Neutrophil (primary cell): Measurements from ENCODE around the gene CABP4.
A peak's percentile ranks its signal among the peaks of the same experiment; 100 is the strongest.

Experiments
- H3K27ac ChIP-seq: fragments of 200-600 bp; sonication (generic); 2 replicates; pipeline ENCODE4 v1.5.1; 2016; ENCODE audit warnings: mild to moderate bottlenecking, moderate library complexity
- H3K27me3 ChIP-seq: fragments of 200-600 bp; sonication (generic); 2 replicates; pipeline ENCODE4 v1.6.0; 2016; ENCODE audit warnings: mild to moderate bottlenecking
- H3K36me3 ChIP-seq: fragments of 200-600 bp; sonication (generic); 2 replicates; pipeline ENCODE4 v1.5.1; 2017
- H3K4me1 ChIP-seq, 2 experiments: fragments of 200-600 bp in 1 of 2; sonication (generic) in 1 of 2; 1 replicate in 1 of 2; 2 replicates in 1 of 2; pipeline versions ENCODE4 v1.5.1 to v1.6.1; 2013 to 2016; ENCODE audit warnings: low read depth in 1 of 2, low read length in 1 of 2, mild to moderate bottlenecking in 1 of 2, moderate library complexity in 1 of 2; ENCODE audit not compliant: control insufficient read depth in 1 of 2, insufficient read depth in 1 of 2
- H3K4me3 ChIP-seq, 2 experiments: fragments of 200-600 bp in 1 of 2; sonication (generic) in 1 of 2; 1 replicate in 1 of 2; 2 replicates in 1 of 2; pipeline ENCODE4 v1.5.1; 2013 to 2016; ENCODE audit warnings: low read depth in 1 of 2, low read length in 1 of 2, mild to moderate bottlenecking in 1 of 2, moderate library complexity in 1 of 2
- H3K9me3 ChIP-seq: fragments of 200-600 bp; sonication (generic); 2 replicates; pipeline ENCODE4 v1.5.1; 2016
- CTCF ChIP-seq: fragments of 200-600 bp; sonication (generic); IDR thresholded peaks from 2 replicates; pipeline ENCODE4 v1.5.1; 2016; ENCODE audit warnings: antibody characterized with exemption

Gene CABP4

GRCh38 chr11:67505605-67506396 is 50.6 kb downstream of the CABP4 start:
- TF ChIP-seq CTCF, result peak; percentile 92
- H3K9me3 ChIP-seq, result no peaks in the 10 kb centered on the region
- peaks cover 23% of the 10 kb centered on the region for H3K36me3 ChIP-seq
- peak overlapping the region; percentile 92 for H3K27ac ChIP-seq
- peaks cover 55 to 56% of the 10 kb centered on the region in 2 experiments for H3K4me1 ChIP-seq
- peaks cover 18% of the 10 kb centered on the region for H3K27me3 ChIP-seq
- peak overlapping the region; percentile 85 to 88 for H3K4me3 ChIP-seq

GRCh38 chr11:67506426-67507051 is 51.4 kb downstream of the CABP4 start:
- peaks cover 16% of the 10 kb centered on the region for H3K36me3 ChIP-seq
- peaks cover 48 to 49% of the 10 kb centered on the region in 2 experiments for H3K4me1 ChIP-seq
- no peak for TF ChIP-seq CTCF
- no peaks in the 10 kb centered on the region for H3K9me3 ChIP-seq
- peak overlapping the region; percentile 92 for H3K27ac ChIP-seq
- peak overlapping the region; percentile 85 to 88 for H3K4me3 ChIP-seq
- peaks cover 25% of the 10 kb centered on the region for H3K27me3 ChIP-seq

DNA sequence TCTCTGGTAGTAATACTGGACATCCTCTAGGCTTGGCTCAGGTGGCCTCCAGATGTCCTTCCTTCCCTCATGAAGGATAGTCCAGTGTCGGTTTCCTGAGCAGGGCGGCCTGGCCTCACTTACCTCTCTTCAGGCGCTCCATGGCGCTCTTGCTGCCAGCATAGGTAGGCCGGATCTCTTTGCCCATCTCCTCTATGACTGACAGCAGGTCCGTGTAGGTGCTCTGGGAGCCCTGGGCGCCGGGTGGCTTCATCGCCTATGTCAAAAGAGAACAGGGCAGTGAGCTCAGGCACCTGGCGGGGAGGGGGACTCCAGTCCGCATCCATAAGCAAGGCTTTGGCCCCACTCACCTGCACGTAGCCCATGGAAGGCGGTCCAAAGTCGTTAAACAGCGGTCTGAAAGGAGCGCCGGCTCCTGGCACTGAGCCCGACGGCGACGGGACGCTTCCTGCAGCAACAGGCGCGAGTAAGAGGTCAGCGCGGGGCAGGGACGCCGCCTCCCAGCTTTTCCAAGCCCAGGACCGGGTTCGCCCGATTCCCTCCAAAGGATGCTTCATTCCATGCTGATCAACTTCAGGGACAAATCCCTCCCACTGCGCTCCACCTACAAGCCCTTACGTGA is 52.2 kb downstream of the CABP4 start:
- H3K27me3 ChIP-seq, result peaks cover 34% of the 10 kb centered on the region
- H3K4me3 ChIP-seq, result peak overlapping the region; percentile 79 to 100
- peaks cover 46 to 48% of the 10 kb centered on the region in 2 experiments for H3K4me1 ChIP-seq
- H3K27ac ChIP-seq, result peak overlapping the region; percentile 92
- peaks cover 8% of the 10 kb centered on the region for H3K36me3 ChIP-seq
- H3K9me3 ChIP-seq, result no peaks in the 10 kb centered on the region
- no peak for TF ChIP-seq CTCF

DNA sequence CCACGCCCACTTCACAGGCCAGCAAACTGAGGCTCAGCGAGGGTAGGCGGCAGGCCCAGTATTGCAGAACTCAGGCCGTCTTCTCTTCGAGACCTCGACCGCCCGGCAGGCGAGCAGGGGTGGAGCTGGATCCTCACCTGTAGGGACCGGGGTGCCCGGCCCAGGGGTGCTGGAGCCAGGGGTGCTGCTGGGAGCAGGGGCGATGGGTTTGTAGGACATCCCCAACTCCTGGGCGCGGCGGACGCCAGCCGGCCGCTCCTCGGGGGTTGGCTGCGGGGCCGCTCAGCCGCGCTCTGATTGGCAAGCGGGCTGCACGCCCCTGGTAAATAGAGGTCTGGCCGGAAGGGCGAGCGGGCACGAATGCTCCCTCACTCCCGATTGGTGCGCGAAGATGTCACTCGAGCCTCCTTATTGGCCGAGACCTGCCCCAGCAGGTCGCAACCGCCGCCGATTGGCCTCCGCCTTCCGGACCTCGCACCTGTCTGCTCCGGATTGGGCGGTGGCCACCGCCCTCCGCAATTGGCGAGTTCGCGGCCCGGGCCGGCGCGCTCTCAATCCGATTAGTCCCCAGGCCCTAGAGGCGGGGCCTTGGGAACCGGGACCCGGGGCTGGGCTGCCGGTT is 52.8 kb downstream of the CABP4 start, which contains the start of gene CDK2AP2:
TSS of gene CDK2AP2 (minus strand) at position 299 of the 622 bp plus-strand sequence. CDS start at position 219, 80 bp downstream.
- H3K4me1 ChIP-seq, result peaks cover 46% of the 10 kb centered on the region in 2 experiments
- peak within 1 kb of the TSS; percentile 92 for H3K27ac ChIP-seq
- H3K36me3 ChIP-seq, result peaks cover 2% of the 10 kb centered on the region
- TF ChIP-seq CTCF, result peak; percentile 13
- peaks cover 40% of the 10 kb centered on the region for H3K27me3 ChIP-seq
- no peaks in the 10 kb centered on the region for H3K9me3 ChIP-seq
- H3K4me3 ChIP-seq, result peak within 1 kb of the TSS; percentile 79 to 100

DNA sequence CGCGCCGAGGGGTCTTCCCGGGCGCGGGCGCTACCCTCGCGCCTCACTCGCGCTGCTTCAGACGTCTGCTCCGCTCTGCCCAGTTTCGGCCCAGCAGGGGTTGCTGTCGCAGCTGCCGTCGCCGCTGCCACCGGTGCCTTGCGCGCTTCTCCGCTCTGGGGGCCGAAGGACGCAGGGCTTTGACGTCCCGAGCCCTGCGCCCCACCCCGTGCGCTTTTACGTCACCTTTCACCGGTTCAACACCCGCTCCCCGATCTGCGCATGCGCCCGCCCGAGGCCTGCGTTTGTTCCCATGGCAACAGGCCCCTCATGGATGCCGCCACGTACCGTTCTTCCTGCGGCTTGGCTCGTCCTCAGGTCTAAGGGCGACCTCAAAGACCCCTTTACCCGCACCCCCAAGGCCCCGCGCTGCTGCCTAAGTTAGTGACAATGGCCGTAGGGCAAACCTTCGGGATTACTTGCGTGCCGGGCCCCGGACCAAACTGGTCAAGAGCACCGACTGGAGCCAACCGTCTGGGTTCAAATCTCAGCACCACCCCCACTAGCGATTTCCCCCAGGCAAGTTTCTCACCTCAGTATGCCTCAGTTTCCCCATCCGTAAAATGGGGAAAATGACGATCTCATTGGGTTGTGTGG is 53.5 kb downstream of the CABP4 start:
- Histone ChIP-seq H3K27ac (peak overlapping the region; percentile 92), H3K27me3 (peaks cover 43% of the 10 kb centered on the region), H3K36me3 (no peaks in the 10 kb centered on the region), H3K4me3 (peak overlapping the region; percentile 79 to 100), H3K4me1 (peaks cover 39 to 40% of the 10 kb centered on the region in 2 experiments), H3K9me3 (no peaks in the 10 kb centered on the region)
- TF ChIP-seq CTCF, result no peak
